HUES64 (cell line): ENCODE data around the gene CLK1.

Experiments used
- H3K27ac ChIP-seq: 2 replicates; pipeline ENCODE4 v1.7.0; 2013; ENCODE audit warnings: low read depth, low read length, inconsistent platforms
- H3K27me3 ChIP-seq: 2 replicates; pipeline ENCODE4 v1.6.1; 2013; ENCODE audit warnings: mild to moderate bottlenecking, low read length; ENCODE audit not compliant: insufficient read depth
- H3K36me3 ChIP-seq: 2 replicates; pipeline ENCODE4 v1.6.1; 2013; ENCODE audit warnings: mild to moderate bottlenecking, low read length; ENCODE audit not compliant: insufficient read depth
- H3K4me1 ChIP-seq: 2 replicates; pipeline ENCODE4 v1.6.1; 2013; ENCODE audit warnings: mild to moderate bottlenecking, low read length, moderate library complexity; ENCODE audit not compliant: insufficient read depth
- H3K4me3 ChIP-seq: 2 replicates; pipeline ENCODE4 v1.5.1; 2013; ENCODE audit warnings: mild to moderate bottlenecking, low read length, moderate library complexity
- H3K9ac ChIP-seq: 2 replicates; pipeline ENCODE4 v1.6.1; 2013; ENCODE audit warnings: mild to moderate bottlenecking, low read depth, low read length
- H3K9me3 ChIP-seq: 2 replicates; pipeline ENCODE4 v1.6.1; 2013; ENCODE audit warnings: low read depth, low read length; ENCODE audit not compliant: insufficient read depth
- WGBS: fragments of 150-250, 120-280 bp; methylation state at CpG from one replicate; pipeline ENCODE4 v1.1.7; 2013; ENCODE audit warnings: missing lambda C conversion rate; 5-methylcytosine and 5-hydroxymethylcytosine counted together

The CLK1 gene

GRCh38 chr2:200850512-200851256, 13.8 kb downstream of the CLK1 start:
- H3K9ac ChIP-seq, result no peak overlapping the region
- peaks cover 47% of the 10 kb centered on the region for H3K36me3 ChIP-seq
- H3K27ac ChIP-seq, result no peak overlapping the region
- no peaks in the 10 kb centered on the region for H3K4me1 ChIP-seq
- H3K9me3 ChIP-seq, result no peaks in the 10 kb centered on the region
- 94% methylated on average over 14 of the region's 14 CpGs for WGBS
- no peak overlapping the region for H3K4me3 ChIP-seq
- H3K27me3 ChIP-seq, result no peaks in the 10 kb centered on the region

- no peaks in the 10 kb centered on the region for H3K9me3 ChIP-seq
- H3K27me3 ChIP-seq, result no peaks in the 10 kb centered on the region
- WGBS, result 80% methylated on average over 4 of the region's 4 CpGs
- no peaks in the 10 kb centered on the region for H3K4me1 ChIP-seq
- H3K4me3 ChIP-seq, result no peak overlapping the region
- H3K27ac ChIP-seq, result no peak overlapping the region
- no peak overlapping the region for H3K9ac ChIP-seq
- peaks cover 20% of the 10 kb centered on the region for H3K36me3 ChIP-seq
These were observed 16.5 kb downstream of the CLK1 start for GRCh38 chr2:200847939-200848338.

GRCh38 chr2:200847269-200847668, 17.2 kb downstream of the CLK1 start:
- H3K27me3 ChIP-seq, result no peaks in the 10 kb centered on the region
- no peaks in the 10 kb centered on the region for H3K4me1 ChIP-seq
- H3K9ac ChIP-seq, result no peak overlapping the region
- no peaks in the 10 kb centered on the region for H3K9me3 ChIP-seq
- no peak overlapping the region for H3K4me3 ChIP-seq
- peaks cover 13% of the 10 kb centered on the region for H3K36me3 ChIP-seq
- H3K27ac ChIP-seq, result no peak overlapping the region

GRCh38 chr2:200845669-200846325, 18.7 kb downstream of the CLK1 start:
- H3K9me3 ChIP-seq, result no peaks in the 10 kb centered on the region
- no peak overlapping the region for H3K9ac ChIP-seq
- H3K27ac ChIP-seq, result no peak overlapping the region
- no peaks in the 10 kb centered on the region for H3K36me3 ChIP-seq
- 93% methylated on average over 10 of the region's 10 CpGs for WGBS
- H3K27me3 ChIP-seq, result no peaks in the 10 kb centered on the region
- no peak overlapping the region for H3K4me3 ChIP-seq
- no peaks in the 10 kb centered on the region for H3K4me1 ChIP-seq

DNA sequence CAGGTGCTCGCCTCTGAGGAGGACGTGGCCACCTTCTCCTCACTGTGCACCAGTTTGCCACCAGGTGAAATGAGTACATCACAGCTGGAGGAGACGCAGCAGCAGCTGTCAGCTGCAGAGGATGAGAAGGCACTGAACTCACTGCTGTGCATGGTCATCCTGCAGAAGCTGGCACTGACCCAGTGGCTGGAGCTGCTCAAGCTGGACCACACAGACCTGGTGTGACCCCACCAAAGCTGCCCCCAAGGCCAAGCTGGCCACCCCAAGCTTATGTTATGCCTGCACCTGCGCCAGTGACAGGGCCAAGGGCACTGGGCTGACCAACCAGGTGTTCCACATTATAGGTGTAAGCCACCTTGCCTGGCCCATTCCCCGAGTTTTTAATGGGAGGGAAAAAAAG, 19.3 kb downstream of the CLK1 start:
- H3K4me1 ChIP-seq, result no peaks in the 10 kb centered on the region
- H3K27me3 ChIP-seq, result no peaks in the 10 kb centered on the region
- no peak overlapping the region for H3K9ac ChIP-seq
- no peaks in the 10 kb centered on the region for H3K9me3 ChIP-seq
- WGBS, result 96% methylated on average over 5 of the region's 5 CpGs
- H3K27ac ChIP-seq, result no peak overlapping the region
- no peak overlapping the region for H3K4me3 ChIP-seq
- H3K36me3 ChIP-seq, result no peaks in the 10 kb centered on the region

DNA sequence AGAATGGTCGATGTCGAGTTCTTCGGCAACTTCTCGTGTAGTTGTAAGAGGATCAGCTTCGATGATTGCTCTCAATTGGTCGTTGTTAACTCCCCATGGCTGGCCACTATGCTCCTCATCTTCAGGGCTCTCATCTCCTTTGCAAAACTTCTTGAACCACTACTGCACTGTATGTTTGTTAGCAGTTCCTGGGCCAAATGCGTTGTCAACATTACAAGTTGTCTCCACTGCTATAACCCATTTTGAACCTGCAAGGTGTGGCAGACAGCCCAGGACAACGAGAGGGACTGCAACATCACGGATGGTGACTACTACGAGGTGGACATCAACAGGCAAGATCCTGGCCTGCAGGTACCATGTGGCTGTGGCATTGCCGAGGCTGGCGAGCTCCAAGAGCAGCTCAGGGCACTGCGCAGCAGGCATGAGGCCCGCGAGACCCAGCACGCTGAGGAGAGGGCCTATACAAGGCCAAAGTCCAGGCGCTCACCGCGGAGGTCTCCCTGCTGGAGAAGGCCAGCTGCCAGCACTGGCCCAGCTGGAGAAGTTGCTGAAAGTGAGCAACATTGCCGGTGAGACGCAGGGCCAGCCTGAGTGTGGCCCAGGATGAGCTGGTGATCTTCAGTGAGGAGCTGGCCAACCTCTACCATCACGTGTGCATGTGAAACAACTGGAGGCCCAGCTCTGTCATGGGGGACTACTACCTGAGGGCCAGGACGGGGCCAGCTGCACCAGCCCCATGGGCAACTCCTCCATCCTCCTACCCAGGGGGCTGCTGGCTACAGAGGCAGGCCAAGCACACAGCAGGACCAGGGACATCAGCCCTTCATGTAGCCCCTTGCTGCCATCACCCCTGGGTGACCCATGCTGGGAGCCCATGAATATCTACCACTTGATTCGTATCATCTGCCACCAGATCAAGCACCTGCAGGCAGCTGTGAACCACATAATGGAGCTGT, 20.2 kb downstream of the CLK1 start:
- H3K4me3 ChIP-seq, result no peak overlapping the region
- 95% methylated on average over 24 of the region's 24 CpGs for WGBS

GRCh38 chr2:200839513-200839912, 24.9 kb downstream of the CLK1 start:
- no peak overlapping the region for H3K9ac ChIP-seq
- 86% methylated on average over 3 of the region's 3 CpGs for WGBS
- H3K9me3 ChIP-seq, result peaks cover 17% of the 10 kb centered on the region
- H3K27me3 ChIP-seq, result no peaks in the 10 kb centered on the region
- H3K4me3 ChIP-seq, result no peak overlapping the region
- peaks cover 5% of the 10 kb centered on the region; the same call in 1 of the 2 replicates for H3K4me1 ChIP-seq
- H3K27ac ChIP-seq, result no peak overlapping the region
- no peaks in the 10 kb centered on the region for H3K36me3 ChIP-seq

More for the DNA sequence above, 20.2 kb downstream of the CLK1 start:
- no peaks in the 10 kb centered on the region for H3K27me3 ChIP-seq
- H3K9me3 ChIP-seq, result no peaks in the 10 kb centered on the region
- peaks cover 5% of the 10 kb centered on the region; the same call in 1 of the 2 replicates for H3K4me1 ChIP-seq
- no peaks in the 10 kb centered on the region for H3K36me3 ChIP-seq
- H3K9ac ChIP-seq, result no peak overlapping the region
- H3K27ac ChIP-seq, result no peak overlapping the region

DNA sequence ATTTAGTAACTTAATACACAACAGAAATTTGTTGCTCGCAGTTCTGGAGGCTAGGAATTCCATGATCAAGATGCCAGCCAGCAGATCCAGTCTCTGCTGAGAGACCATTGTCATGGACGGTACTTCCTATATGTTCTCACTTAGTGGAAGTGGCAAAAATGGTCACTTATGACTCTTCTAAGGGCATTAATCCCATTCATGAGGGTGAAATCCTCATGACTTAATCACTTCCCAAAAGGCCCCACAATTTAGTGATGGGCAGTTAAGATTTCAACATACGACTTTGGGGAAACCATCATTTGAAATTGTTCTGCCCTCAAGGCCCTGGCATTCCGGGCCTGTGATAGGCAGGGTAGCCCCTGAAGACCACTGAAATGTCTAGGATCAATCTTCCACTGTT, 29.8 kb downstream of the CLK1 start:
- Histone ChIP-seq H3K9me3 (peaks cover 17% of the 10 kb centered on the region), H3K4me3 (no peak overlapping the region), H3K27ac (no peak overlapping the region), H3K4me1 (peaks cover 5% of the 10 kb centered on the region; the same call in 1 of the 2 replicates), H3K9ac (no peak overlapping the region), H3K27me3 (no peaks in the 10 kb centered on the region), H3K36me3 (no peaks in the 10 kb centered on the region)
- 99% methylated on average over 4 of the region's 4 CpGs for WGBS

DNA sequence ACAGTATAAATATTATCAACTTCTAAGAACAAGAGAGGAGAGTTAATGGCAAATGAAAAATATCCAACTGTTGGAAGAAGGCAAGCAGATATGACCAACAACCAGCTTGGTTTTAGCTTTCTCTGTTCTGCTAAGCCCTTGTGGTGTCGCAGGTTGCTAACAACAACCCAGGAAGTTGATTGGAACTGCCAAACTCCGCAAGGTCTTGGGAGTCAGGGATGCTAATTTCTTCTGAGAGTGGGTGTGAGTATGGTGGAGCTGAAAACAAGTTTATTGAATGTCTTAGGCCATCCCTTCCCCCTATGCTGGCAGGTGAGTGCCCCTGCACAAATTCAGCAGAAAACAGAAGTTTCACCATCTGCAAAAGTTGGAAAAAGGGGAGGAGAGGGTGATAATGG, 35.2 kb downstream of the CLK1 start:
- H3K4me3 ChIP-seq, result no peak overlapping the region
- no peak overlapping the region for H3K9ac ChIP-seq
- WGBS, result 92% methylated on average over 2 of the region's 2 CpGs
- no peak overlapping the region for H3K27ac ChIP-seq
- no peaks in the 10 kb centered on the region for H3K9me3 ChIP-seq
- peaks cover 2% of the 10 kb centered on the region; the same call in 1 of the 2 replicates for H3K36me3 ChIP-seq
- no peaks in the 10 kb centered on the region for H3K27me3 ChIP-seq
- H3K4me1 ChIP-seq, result no peaks in the 10 kb centered on the region

DNA sequence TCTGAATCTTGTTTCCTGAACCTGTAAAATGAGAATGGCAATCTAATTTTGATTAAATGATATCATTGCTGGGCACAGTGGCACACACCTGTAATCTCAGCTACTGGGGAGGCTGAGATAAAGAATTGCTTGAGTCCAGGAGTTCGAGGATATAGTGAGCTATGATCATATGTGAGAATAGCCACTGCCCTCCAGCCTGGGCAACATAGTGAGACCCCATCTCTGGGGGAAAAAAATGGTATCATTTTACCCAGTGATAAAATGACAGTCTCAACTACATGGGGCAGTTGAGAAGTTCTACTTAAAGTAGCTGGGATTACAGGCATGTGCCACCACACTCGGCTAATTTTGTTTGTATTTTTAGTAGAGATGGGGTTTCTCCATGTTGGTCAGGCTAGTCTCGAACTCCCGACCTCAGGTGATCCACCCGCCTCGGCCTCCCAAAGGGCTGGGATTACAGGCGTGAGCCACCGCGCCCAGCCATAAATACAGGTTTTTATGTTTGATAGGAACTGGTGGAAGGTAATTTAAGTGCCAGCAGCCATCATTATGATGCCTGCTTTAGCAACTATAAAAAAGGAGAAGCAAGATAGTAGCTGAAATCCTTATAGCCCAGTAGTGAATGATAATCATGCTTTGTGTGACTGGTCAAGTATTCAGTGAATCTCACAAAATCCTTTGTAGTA, 35.7 kb downstream of the CLK1 start:
- H3K4me1 ChIP-seq, result no peaks in the 10 kb centered on the region
- H3K27me3 ChIP-seq, result no peaks in the 10 kb centered on the region
- H3K9me3 ChIP-seq, result no peaks in the 10 kb centered on the region
- peaks cover 8% of the 10 kb centered on the region for H3K36me3 ChIP-seq
- no peak overlapping the region for H3K9ac ChIP-seq
- no peak overlapping the region for H3K4me3 ChIP-seq
- WGBS, result 96% methylated on average over 9 of the region's 9 CpGs
- no peak overlapping the region for H3K27ac ChIP-seq
